NOMO-1 treated with DMSO at 0.1 percent for 48 hours (cell line): ENCODE data around the gene UNC93A.
"Not testable (repeated sequence)": the region's sequence is repeated elsewhere in the genome, so short reads cannot be mapped to it uniquely, and the experiment has no call there.

Source experiments
- DNase-seq: peaks from one replicate; lab custom pipeline; 2025; ENCODE audit not compliant: unreplicated experiment; lab: John Stamatoyannopoulos, UW

UNC93A gene

GRCh38 chr6:167338541-167339117, 47.5 kb downstream of the UNC93A start:
- DNase-seq: no peak

- DNase-seq: no peak
Observed at GRCh38 chr6:167341038-167341583, 50.0 kb downstream of the UNC93A start.

GRCh38 chr6:167341665-167342655, 50.8 kb downstream of the UNC93A start:
- no peak for DNase-seq

GRCh38 chr6:167342879-167343610, 51.9 kb downstream of the UNC93A start:
- no peak for DNase-seq

- DNase-seq: no peak
Observed at GRCh38 chr6:167345348-167345747, 54.2 kb downstream of the UNC93A start.

GRCh38 chr6:167345960-167346359, 54.8 kb downstream of the UNC93A start:
- no peak for DNase-seq

GRCh38 chr6:167347226-167347625, 56.1 kb downstream of the UNC93A start:
- DNase-seq: no peak

GRCh38 chr6:167349631-167350274, 58.6 kb downstream of the UNC93A start:
- no peak for DNase-seq

- DNase-seq: no peak
Observed at GRCh38 chr6:167350275-167350696, 59.2 kb downstream of the UNC93A start.

- no peak for DNase-seq
Observed at GRCh38 chr6:167350731-167351655, 59.9 kb downstream of the UNC93A start.

GRCh38 chr6:167351656-167352345, 60.7 kb downstream of the UNC93A start:
- no peak for DNase-seq

- DNase-seq: no peak
Observed at GRCh38 chr6:167356874-167357273, 65.8 kb downstream of the UNC93A start.

- DNase-seq: not testable (repeated sequence)
Observed at GRCh38 chr6:167358394-167358793, 67.3 kb downstream of the UNC93A start.

GRCh38 chr6:167361170-167361569, 70.1 kb downstream of the UNC93A start:
- DNase-seq: not testable (repeated sequence)
